ENCODE results near the gene MAD1L1.

Gene MAD1L1

DNA sequence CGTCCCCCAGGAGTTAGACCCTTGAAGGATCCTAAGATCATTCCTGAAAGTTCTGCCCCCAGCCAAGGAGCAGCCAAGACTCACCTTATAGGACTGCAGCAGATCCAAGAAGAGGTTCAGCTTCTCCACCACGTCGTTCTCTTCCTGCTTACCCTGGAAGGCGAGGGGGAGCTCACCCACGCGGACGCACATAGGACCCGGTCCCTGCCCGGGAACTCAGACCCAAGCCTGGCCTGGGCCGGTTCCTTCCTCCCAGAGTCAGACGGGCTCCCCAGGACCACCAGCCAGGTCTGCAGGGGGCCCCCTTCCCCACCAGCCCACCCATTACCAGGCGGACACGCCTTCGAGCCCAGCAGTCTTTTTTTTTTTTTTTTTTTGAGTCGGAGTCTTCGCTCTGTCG is 24.9 kb upstream of the MAD1L1 start:
- no peak for DNase-seq

DNA sequence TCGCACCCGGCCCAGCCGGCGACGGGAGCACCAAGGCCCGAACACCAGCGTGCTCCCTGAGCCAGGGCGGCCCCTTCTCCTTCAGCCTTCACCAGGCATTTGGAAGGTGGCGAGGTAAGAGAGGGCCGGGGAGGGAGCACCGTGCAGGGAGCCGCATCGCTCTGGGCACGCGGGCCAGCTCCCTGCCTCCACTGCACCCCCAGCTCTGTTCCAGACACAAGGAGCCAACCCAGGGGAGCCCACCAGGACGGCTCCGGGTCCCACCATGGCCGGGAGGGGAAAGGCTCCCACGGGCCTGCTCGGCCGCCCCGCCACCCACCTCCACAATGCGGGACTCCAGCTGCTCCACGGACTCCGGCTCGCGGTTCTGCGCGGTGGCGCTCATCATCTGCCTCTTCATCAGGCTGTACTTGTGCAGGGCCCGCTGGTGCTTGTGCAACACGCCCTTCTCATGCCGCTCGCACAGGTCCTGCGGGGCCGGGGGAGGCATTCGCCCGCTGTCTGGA is 24.4 kb upstream of the MAD1L1 start:
- no peak for DNase-seq

DNA sequence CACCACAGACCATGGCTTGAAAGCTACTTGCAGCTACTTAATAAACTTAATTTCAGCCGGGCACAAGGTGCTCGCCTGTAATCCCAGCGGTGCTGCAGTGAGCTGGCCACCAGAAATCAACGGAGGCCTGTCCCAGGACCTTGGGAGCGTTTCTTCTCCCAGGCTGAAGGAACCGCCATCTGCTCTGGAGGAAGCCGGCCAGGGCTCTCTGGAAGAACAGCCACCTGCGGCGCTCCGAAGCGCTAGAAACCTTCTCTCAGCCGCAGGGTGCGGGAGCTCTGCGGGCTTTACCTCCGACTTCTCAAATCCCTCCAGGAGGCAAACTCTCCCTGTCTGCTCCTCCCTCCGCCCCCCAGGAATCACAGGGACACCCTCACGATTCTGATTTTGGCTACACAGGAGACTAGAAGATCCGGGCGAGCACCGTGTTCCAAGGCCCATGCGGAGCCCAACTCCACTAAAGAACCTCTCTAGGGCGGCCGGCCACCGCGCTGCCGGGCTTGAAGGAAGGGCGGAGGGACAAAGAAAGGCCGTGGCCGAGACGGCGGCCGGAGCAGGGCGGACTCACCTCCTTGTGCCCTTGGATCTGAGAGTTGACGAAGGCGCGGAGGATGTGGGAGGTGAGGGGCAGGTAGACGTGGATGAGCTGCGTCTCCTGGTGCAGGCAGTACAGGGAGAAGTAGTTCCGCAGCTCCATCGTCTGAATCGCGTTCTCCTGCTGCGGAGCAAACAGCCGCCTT is 23.7 kb upstream of the MAD1L1 start:
- no peak for DNase-seq

DNA sequence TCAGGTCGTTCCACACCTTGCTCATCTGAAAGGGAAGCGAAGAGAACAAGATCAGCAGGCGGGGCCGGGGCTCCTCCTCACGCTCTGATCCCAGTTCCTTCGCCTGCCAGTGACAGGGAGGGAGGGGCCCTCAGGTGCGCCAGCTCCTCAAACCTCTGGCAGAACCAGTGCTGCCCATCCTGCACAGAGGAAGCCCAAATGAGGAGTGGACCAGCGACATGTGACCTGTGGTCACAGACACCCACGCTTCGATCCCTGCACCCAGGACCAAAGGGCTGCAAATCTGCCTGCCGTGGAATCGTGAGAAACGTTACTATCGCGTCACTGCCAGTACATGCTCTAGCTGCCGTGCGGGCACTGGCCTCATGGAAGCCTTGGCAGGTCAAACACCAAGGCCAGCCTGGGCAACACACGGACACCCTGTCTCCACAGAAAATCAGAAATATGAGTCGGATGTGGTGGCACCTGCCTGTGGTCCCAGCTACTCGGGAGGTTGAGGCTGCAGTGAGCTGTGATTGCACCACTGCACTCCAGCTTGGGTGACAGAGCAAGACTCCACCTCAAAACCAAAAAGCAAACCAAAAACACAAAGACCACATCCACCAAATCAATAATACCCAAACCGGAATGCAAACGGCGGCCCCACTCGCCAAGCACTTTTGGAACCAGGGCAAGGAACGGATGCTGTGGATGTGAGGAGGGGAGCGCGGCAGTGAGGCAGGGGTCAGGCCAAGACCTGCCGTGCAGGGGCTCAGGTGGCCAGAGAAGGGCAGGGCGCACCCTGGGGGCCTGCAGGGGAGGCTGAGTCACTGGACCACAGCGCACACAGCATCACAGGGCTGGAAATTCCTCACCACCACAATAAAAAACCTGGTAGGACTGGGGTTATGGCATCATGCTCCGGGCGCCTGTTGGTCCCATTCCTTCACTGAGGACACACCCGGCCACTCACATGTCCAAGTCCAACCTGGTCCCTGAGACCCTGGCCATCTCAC is 22.7 kb upstream of the MAD1L1 start:
- no peak for DNase-seq

DNA sequence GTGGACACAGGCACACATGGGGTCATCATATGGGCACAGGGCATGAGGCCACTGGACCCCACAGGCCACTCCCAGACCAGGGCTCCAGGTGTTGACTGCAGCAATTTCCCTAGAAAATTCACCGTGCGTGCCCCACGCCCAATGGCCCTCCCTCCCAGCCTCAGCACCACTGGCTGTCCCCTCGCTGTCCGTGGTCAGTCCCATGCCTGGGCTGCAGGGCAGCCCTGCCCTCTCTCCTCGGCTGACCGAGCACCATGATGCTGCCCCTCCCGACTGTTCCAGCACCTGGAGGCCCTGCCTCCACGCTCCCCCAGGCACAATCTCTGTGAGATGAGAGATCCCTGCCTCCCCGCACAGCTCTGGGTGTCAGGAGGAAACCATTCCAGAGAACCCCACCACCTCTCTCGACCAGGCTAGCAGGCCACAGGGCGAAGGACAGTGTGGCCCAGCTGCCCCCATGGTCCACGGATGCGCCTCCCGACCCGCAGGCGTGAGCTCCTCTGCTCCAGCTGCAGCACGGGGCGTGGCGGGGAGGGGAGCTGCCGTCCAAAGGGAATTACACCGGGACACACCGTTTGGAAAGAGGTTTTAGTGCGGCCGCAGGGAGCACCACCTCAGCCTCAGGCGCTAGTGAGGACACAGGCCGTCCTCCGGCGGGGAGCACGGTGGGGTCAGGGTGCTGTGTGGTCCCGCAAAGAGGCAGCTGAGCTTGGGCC is 21.8 kb upstream of the MAD1L1 start:
- DNase-seq = no peak

DNA sequence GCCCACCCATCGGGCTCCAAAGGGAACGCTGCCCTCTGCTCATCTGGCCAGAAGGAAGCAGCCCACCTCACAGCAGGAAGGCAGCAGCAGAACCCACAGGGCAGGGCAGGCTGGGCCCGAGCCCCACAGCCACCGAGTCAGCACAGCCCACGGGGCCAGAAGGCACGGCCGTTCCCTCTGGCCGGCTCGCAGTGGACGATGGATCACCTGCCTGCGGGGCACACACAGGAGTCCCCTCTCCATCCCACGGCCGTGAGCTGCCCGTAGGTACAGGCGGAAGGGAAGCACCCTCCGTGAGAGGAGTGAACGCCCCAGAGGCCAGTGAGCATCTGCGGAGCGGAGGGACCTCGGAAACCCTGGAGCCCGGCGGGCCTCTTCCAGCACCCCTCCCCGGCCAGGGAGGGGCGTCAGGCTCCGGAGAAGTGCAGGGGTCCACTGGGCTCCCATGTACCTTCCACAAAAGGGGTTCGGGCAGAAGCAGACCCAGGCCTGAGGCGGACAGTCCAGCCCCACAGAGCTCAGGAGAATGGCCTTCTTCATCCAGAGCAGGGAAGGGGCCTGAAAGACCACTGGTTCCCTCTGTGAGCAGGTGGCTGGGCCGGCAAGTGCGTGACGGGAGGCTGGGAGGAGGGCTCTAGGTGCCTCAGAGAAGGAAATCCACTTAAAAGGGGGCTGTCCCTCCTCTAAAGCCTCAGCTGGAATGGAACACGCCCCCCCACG is 20.9 kb upstream of the MAD1L1 start:
- no peak for DNase-seq

DNA sequence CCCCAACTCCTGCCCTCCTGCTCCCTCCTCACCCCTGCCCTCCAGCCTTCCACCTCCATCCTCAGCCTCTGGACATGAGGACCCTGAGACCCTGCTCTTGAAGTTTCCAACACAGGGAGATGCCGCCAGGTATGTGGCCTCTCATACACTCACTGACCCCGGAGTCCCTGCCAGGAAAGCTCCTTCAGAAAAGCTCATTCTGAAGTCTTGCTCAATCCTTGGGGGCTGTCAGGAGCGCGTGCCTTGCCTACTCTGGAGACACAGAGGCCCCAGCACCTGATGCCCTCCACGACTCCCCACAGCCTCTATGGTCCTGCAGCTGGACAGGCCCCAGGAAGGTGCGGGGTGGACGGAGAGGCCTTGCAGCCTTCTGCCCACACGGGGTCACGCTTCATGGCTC is 20.3 kb upstream of the MAD1L1 start:
- no peak for DNase-seq

DNA sequence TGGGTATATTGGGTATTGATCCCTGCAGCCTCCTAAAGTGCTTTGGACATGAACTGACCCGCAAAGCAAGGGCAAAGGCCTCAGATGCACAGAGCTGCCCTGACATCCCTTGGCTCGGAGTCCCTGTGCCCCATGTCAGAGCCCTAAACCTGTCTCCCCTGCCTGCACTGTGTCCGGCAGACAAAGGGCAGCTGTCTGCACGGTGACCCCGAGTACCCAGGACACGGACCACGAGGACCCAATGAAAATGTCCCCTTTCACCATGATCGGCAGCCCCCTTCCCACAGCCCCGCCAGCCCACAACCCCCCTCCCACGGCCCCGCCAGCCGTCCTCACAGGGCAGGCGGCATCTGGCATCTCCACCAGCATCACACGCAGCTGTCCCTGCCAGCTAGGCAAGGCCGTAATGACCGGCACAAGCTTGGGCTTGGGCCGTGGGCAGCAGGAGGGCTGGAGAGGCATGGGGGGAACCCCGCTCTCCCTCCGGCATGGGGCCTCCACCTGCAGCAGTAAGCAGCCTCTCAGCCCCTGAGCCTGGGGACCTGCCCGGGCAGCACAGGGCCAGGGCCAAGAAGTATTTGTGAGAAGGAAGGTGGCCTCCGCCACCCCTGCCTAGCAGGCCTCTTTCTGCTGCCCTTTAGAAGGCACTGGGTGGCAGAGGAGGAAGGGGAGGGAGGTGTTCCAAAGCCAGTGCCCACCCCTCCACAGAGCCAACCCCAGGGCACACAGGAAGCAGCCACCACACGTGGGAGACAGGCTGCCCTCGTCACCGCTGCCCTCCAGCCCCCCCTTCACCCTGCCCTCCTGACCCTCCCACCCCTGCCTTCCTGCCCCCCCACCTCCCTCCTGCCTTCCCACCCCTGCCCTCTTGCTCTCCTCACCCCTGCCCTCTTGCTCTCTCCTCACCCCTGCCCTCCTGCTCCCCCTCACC is 19.4 kb upstream of the MAD1L1 start:
- DNase-seq = no peak

DNA sequence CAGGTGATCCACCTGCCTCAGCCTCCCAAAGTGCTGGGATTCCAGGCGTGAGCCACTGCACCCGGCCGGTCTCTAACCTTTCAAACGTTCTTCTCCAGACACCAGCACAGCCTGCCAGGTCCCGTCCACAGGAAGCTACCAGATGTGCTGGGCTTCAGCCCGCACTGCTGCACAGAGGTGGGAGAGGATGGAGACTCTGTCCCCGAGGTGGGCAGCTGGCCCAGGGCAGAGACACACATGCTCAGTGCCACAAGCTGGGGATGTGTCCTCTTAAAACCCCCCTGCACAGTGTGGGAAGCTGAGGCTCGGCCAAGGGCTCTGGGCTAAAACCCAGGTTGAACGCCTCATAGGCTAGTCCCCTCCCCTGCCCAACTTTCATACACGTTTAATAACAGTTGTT is 18.6 kb upstream of the MAD1L1 start:
- DNase-seq = no peak

DNA sequence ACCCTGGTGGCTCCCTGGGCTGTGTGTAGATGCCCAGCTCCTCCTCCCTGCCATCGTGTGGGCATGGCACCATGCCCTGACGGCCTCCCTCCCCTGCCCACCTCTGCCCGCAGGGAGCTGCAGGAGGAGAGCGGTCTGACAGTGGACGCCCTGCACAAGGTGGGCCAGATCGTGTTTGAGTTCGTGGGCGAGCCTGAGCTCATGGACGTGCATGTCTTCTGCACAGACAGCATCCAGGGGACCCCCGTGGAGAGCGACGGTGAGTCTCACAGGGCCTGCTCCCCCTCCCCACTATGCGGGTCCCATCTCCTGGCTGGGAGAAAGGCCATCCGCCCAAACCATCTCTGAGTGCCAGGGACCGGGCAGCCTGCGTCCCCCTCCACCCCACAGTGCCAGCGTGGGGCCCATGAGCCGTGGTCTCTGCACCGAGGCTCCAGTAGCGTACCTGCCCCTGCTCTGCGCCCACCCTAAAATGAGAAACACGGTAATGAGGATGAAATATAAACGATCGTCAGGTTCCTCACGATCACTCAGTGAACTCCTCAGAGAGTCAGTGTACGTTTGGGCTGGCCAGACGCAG is 17.1 kb upstream of the MAD1L1 start:
- no peak for DNase-seq

DNA sequence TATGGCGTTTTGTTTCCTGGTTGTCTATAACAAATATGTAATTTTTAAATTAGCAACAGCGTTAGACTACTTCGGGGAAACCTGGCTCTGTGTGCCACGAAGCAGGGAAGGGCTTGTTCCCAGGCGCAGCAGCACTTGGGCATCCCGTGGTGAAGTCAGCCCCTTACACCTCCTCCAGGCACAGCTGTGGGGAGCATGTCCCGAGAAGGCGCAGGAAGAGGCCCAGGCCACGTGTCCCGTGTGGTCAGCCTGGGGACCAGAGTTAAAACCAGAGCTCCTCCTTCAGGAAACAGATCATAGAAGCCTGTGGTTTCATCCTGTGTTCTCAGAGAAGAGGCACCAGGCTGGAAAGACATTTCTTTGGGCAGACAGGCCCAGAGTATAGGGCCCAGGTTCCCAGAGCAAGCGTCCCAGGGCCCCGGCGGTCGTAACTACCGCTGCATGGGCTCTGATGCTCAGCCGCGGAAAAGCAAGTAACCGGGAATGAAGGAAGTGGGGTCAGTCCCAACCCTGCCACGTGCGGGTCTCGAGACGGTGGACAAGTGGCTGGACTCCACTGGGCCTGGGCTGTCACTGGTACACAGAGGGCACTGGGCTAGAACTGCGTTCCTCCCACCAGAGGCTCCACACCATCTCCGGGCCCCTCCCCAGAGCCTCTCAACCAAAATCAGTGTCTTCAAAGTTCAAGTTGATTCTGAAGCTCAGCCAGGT is 16.4 kb upstream of the MAD1L1 start:
- DNase-seq = peak; percentile 91

DNA sequence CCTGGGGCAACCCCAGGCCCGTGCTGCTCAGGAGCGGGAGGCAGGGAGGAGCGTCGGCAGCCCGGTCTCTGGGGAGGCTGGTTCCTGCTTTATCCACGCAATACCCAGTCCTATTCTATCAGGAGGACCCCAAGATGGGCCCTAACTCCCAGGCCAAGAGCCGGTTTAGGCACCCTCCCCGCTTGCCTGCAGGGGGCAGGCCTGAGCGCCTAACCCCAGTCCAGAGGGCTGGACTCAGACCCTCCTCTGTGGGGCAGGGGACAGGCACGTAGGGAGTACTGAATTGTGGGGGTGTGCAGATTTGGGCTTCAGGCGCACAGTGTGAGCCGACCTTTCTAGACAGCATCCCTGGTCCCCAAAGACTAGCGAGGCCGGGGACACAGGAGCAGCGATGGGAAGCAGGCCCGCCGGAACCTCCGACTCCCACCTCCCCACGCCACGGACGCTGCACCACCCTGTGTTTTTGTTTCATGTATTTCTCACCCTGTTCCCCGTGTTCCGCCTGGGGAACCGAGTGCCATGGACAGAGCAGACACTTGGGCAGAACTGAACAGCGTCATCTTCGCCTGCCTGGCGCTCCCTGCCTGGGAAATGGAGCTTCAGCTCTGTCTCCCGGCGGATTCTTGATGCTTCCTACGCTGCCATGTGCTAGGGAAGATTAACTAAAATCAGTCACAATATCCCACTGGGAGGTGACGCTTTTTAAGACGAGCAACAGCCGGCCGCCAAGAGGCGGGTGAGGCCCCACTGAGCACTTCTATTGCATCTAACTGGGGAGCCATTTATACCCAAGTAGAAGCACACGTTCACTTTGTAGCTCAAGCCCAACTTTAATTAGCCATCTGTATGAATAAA is 14.6 kb upstream of the MAD1L1 start:
- DNase-seq = no peak

DNA sequence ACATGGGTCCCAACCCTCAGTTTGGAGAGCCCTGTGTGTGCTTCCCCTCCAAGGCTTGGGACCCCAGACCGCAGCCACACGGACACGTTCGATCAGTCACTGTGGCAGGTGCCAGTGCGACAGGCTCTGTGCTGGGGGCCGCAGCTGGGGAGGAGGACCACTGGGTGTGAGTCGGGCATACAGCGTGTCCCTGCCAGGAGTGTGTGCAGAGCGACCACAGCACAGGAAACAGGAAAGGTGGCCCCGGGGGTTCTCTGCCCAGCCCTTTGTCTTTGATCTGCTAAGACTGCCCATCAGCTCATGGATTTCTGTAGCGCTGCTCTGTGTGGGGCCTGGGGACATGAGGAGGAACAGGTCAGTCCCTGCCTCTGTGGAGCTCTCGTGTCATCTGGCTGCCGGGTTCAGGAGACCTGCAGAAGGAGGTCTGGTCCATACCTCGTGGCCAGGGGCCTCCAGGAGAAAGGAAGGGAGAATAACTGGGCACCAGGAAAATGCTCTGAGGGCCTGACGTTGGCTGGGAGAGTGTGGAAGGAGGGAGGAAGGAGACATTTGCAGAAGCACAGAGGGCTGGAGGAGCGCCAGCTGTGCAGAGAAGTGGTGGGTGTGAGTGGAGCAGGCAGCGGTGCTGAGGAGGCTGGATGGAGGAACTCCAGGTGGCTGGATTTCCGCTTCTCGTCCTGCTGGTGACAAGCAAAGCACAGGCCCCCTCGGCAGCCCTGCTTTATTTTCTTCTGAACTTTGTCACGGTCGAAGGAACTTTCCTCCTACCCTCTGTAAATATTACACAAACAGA is 13.3 kb upstream of the MAD1L1 start:
- DNase-seq = no peak

DNA sequence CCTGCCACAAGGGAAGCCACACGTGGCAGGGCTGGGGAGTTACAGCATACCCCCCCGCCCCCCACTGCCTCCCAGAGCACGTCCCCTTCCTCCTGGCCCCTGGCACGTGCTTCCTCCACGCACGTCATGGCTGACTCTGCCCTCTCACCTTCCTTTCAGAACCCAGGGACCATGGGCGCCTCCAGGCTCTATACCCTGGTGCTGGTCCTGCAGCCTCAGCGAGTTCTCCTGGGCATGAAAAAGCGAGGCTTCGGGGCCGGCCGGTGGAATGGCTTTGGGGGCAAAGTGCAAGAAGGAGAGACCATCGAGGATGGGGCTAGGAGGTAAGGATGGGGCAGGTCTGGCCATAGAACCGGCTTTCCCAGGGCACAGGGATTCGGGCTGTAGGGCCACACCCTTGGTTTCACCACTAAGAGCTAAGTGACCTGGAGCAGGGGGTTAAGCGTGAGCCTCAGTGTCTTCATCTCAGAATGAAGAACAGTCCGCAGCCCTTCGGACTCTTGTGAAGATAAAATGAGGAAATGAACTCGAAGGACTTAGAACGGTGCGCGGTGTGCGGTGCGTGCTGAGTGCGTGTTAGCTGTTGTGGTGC is 11.8 kb upstream of the MAD1L1 start:
- no peak for DNase-seq

DNA sequence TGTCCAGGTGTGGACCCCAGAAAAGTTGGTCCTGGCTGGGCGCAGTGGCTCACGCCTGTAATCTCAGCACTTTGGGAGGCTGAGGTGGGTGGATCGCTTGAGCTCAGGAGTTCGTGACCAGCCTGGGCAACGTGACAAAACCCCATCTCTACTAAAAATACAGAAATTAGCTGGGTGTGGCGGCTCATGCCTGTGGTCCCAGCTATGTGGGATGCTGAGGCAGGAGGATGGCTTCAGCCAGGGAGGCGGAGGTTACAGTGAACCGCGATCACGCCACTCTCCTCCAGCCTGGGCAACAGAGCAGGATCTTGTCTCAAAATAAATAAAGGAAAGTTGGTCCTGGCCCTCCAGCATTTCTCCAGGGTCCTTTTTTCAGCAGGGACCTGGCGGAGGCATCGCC is 10.7 kb upstream of the MAD1L1 start:
- DNase-seq = peak; percentile 69

DNA sequence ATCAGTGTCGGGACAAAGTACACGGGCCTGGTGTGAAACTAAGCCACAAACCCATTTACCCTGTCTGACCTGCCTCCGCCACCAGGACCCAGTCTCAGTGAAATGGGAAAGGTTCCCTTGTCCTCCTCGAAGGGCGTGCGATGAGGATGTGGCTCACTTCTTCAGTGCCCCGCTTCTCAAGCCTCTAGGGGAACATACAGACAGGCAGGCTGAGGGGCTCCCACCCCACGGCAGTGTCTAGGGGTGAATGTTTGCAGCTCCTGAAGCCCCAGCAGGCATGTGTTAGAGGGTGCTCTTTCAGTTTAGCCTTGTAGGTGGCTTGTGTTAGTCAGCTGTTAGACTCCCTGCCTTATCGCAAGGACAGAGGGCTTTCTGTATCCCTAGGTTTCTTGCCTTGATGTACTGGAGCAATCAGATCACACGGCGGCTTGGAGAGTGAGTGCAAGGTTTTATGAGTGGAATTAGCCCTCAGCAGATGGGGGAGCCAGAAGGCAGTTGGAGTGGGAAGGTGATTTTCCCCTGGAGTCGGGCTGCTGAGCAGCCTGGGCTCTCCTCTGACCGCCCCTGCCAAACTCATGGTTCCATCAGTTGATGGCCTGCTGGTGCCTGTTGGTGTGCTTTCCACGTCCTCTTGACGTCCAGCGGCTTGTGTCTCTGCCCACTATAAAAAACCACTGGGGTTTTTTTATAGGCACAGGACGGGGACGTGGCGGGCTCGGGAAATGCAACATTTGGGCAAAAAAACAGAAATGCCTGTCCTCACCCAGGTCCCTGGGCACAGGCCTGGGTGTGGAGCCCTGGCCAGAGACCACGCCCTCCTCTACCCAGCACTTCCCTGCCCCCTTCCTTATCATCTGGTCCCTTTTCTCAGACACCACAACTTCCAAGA is 10.0 kb upstream of the MAD1L1 start:
- no peak for DNase-seq

Measured in left hindlimb (tissue), 1 donor.